Astrocyte of the cerebellum (primary cell): ENCODE data around the gene RPP38.

Experiments
- DNase-seq: peaks from one replicate; pipeline ENCODE4 v3.0.0-alpha.2; 2011; ENCODE audit warnings: low read depth
- H3K4me3 ChIP-seq: 2 replicates; pipeline ENCODE4 v1.5.1; 2011; ENCODE audit warnings: mild to moderate bottlenecking, low read depth, low read length, moderate library complexity
- in situ Hi-C: cut with HindIII; loops from 2 replicates; pipeline ENCODE4 v1.10.0; 2017; ENCODE audit warnings: low sequenced_read_pairs
- TF ChIP-seq, protein P1 (sequence below): IDR thresholded peaks from 2 replicates; pipeline ENCODE4 v1.5.1; 2012; ENCODE audit warnings: low read length, low read depth, moderate library complexity, mild to moderate bottlenecking; ENCODE audit errors: missing control alignments

The RPP38 gene

DNA sequence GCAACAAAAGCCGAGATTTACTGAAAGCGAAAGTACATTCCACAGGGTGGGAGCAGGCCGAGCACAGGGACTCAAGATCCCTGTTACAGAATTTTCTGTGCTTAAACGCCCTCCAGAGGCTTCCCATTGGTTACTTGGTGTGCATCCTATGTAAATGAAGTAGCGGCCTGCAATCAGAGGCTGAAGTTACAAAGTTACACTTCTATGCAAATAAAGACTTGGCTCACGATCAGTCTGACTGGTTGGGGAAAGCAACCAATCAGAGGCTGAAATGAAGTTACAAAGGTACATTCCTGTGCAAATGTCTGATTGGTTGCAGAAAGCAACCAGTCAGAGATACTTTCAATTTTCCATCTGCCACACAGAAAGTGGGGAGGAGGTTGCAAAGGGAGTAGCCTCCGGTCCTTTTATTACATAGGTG, 12.6 kb upstream of the RPP38 start:
- DNase-seq = peak; percentile 92
- TF ChIP-seq, protein P1, sequence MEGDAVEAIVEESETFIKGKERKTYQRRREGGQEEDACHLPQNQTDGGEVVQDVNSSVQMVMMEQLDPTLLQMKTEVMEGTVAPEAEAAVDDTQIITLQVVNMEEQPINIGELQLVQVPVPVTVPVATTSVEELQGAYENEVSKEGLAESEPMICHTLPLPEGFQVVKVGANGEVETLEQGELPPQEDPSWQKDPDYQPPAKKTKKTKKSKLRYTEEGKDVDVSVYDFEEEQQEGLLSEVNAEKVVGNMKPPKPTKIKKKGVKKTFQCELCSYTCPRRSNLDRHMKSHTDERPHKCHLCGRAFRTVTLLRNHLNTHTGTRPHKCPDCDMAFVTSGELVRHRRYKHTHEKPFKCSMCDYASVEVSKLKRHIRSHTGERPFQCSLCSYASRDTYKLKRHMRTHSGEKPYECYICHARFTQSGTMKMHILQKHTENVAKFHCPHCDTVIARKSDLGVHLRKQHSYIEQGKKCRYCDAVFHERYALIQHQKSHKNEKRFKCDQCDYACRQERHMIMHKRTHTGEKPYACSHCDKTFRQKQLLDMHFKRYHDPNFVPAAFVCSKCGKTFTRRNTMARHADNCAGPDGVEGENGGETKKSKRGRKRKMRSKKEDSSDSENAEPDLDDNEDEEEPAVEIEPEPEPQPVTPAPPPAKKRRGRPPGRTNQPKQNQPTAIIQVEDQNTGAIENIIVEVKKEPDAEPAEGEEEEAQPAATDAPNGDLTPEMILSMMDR = no peak
- H3K4me3 ChIP-seq = peak overlapping the region; percentile 41
- in situ Hi-C loops = no loop called here

DNA sequence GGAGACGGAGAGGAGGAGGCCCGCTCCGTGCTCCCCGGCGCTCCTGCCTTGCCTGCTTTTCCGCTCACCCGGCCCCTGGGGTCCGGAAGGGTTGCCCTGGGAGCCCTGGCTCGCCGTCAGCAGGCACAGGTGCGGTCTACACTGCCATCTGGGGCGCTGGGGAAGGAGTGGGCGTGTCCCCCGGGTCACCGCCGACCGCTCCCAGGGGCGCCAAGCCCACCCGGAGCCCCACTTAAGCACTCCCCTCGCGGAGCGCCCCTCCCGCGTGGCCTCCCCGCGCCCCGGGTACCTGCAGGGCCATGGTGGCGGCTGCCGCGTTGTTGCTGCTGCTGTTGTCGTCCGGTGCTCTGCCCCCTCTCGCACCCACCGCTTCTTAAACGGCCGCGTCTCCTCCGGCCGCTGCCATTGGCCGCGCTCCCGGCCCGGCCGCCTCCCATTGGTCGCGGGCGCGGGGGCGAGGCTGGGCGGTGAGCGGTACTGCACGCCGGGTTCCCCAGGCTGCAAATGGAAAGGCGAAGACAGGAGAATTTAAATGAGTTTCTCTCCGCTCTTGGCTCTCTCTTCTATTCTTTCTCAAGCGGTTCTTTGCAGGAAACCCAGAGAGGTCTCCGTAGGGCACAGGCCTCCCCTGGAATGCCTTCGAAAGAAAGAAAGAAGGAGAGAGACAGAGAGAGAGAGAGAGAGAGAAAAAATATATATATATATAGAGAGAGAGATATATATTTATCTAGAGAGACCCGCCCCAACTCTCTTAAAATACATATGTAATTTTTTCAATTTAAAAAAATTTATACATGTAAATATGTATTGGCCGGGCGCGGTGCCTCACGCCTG, 8.5 kb upstream of the RPP38 start, which contains the start of gene ACBD7:
Gene ACBD7, minus strand, starts transcription at position 349 of the 834 bp plus-strand sequence. Its CDS starts 48 bp downstream, at position 301.
- DNase-seq = peak; percentile 42
- peak within 1 kb of the TSS; percentile 59 for H3K4me3 ChIP-seq
- TF ChIP-seq, protein P1 = peak; percentile 45
- in situ Hi-C loops = no loop called here

DNA sequence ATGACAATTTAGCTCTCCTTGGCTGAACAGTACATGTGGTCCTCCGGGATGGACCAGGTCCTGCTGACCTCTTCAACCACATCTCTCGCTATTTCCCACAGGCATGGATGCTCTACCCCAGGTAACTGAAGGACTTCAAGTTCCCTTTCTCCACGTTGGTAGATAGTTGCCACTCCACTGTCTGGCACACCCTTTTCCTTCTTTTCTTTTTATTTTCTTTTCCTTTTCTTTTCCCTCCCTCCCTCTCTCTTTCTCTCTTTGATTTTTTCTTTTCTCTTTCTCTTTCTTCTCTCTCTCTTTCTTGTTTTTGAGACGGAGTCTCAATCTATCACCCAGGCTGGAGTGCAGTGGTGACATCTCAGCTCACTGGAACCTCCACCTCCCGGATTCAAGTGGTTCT, 5.7 kb upstream of the RPP38 start:
- TF ChIP-seq, protein P1 = no peak
- in situ Hi-C loops = loop anchor here (5.0 kb wide), 1 partner anchor 64 kb away; no protein-coding TSS in a partner anchor
- DNase-seq = no peak
- H3K4me3 ChIP-seq = no peak overlapping the region

DNA sequence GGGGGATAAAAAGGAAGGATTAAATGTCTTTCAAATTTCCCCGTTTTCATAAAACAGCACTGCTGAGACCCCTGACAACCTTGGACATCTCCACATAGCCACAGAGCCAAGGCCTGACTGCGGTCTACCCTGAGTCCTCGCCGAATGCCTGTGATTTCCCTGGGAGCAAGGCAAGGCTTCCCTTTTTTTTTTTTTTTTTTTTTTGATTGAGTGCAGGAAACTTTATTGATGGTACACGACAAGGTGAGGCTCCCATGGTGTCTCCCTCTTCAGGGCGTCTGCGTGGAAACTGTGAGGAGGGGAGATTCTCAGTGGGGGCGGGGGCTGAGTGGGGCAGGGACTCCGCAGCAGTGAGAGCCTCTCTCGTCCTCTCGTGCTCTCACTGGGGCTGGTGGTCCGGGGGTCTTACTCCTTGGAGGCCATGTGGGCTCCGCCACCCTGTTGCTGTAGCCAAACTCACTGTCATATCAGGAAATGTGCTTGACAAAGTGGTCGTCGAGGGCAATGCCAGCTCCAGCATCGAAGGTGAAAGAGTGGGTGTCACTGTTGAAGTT, 4.2 kb upstream of the RPP38 start:
- TF ChIP-seq, protein P1 = no peak
- no peak overlapping the region for H3K4me3 ChIP-seq
- no peak for DNase-seq
- in situ Hi-C loops = loop anchor here (5.0 kb wide), 1 partner anchor 66 kb away; no protein-coding TSS in a partner anchor

DNA sequence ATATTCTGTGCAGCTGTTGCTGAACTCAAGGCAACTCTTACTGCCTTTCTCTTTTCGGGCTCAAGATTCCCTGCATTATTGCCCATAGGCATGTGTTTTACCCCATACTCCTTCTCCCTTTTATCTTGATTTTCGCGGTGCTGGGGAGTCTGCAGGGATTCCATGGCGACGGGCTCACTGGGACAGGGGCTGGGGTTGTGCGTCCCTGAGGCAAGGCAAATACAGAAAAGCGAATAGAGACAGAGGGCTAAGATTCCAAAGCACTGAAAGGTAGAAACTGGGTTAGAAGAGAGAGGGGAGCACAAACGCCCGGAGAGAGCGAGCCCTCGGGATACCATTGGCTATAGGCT, 519 bp upstream of the RPP38 start:
- in situ Hi-C loops = no loop called here
- H3K4me3 ChIP-seq = peak overlapping the region; percentile 82

DNA sequence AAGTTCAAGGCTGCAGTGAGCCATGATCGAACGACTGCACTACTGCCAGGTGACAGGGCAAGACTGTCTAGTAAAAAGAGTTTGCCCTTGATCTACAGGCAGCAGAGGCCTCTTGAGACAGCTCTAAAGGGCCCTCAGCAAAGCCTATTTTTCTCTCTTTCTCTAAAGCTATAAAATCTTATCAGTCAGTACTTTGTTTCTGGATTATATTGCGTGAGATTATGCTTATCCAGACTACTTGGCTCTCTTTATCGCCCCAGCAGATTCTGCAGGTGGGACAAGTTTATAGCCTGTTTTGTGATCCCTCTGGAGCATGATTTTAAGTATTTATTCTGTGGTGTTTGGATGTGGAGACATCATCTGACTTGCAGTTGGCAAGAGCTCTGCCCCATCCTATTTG, 2.7 kb downstream of the RPP38 start:
- in situ Hi-C loops = no loop called here
- TF ChIP-seq, protein P1 = no peak
- no peak for DNase-seq
- H3K4me3 ChIP-seq = no peak overlapping the region

More for the DNA sequence above, 519 bp upstream of the RPP38 start:
- no peak for DNase-seq
- TF ChIP-seq, protein P1 = no peak
